Naive thymus-derived CD4-positive, alpha-beta T cell (primary cell): ENCODE results near the gene BPI. TPM values are rescaled to one million over a fixed set of nuclear protein-coding genes. Genes with fewer than 3 reads are reported as not detected.
"Not testable (repeated sequence)": the region's sequence is repeated elsewhere in the genome, so short reads cannot be mapped to it uniquely, and the experiment has no call there.

Source experiments
- ATAC-seq: fragments of 150-1000 bp; cut with Tn5 transposase; 2 replicates; pipeline ENCODE4 v1.10.0; 2021; ENCODE audit warnings: mild to moderate bottlenecking, moderate library complexity
- CTCF ChIA-PET: fragments of 350-600 bp; sonication (Branson Sonifier 250); formaldehyde crosslinking; loops from one replicate; lab custom pipeline; 2021; ENCODE audit warnings: antibody characterized with exemption; lab: Charles Lee
- POLR2A ChIA-PET: fragments of 350-600 bp; sonication (Branson Sonifier 250); formaldehyde crosslinking; loops from one replicate; lab custom pipeline; 2021; ENCODE audit warnings: antibody characterized with exemption, inconsistent platforms; lab: Charles Lee
- DNase-seq, 9 donors: peaks; one replicate each; pipeline versions ENCODE4 v3.0.0 to v3.0.0-alpha.2; 2020 to 2022; ENCODE audit warnings: mixed read lengths in 1 of 9
- H3K27ac ChIP-seq: one replicate; pipeline ENCODE4 v1.7.0; 2013; ENCODE audit warnings: mild to moderate bottlenecking, low read depth, low read length, moderate library complexity
- H3K27me3 ChIP-seq, 2 donors: one replicate each; pipeline ENCODE4 v1.7.0; 2013; ENCODE audit warnings: low read length in 2 of 2, mild to moderate bottlenecking in 2 of 2, moderate library complexity in 2 of 2; ENCODE audit not compliant: control insufficient read depth in 2 of 2, insufficient read depth in 2 of 2
- H3K36me3 ChIP-seq, 3 experiments: 1 replicate in 2 of 3; 2 replicates in 1 of 3; pipeline ENCODE4 v1.7.0; 2013; ENCODE audit warnings: low read length in 3 of 3, mild to moderate bottlenecking in 3 of 3, moderate library complexity in 1 of 3; ENCODE audit not compliant: insufficient read depth in 3 of 3, control insufficient read depth in 2 of 3
- H3K4me1 ChIP-seq, 2 donors: one replicate each; pipeline ENCODE4 v1.7.0; 2013; ENCODE audit warnings: low read length in 2 of 2, mild to moderate bottlenecking in 2 of 2, moderate library complexity in 1 of 2; ENCODE audit not compliant: control insufficient read depth in 2 of 2, insufficient read depth in 2 of 2
- H3K4me3 ChIP-seq: 2 replicates; pipeline ENCODE4 v1.7.0; 2013; ENCODE audit warnings: mild to moderate bottlenecking, low read length
- H3K9me3 ChIP-seq, 3 experiments: 1 replicate in 2 of 3; 2 replicates in 1 of 3; pipeline ENCODE4 v1.7.0; 2013; ENCODE audit warnings: low read length in 3 of 3; ENCODE audit not compliant: control insufficient read depth in 2 of 3
- H3K27ac Mint-ChIP-seq, 9 donors: one replicate each; pipeline ENCODE4 v1.8.0; 2020 to 2022; ENCODE audit warnings: mixed read lengths in 9 of 9, mild to moderate bottlenecking in 8 of 9, moderate library complexity in 5 of 9, inconsistent platforms in 2 of 9
- H3K27me3 Mint-ChIP-seq, 5 donors: one replicate each; pipeline ENCODE4 v1.8.0; 2021 to 2022; ENCODE audit warnings: mixed read lengths in 5 of 5, mild to moderate bottlenecking in 1 of 5
- H3K36me3 Mint-ChIP-seq, 5 donors: one replicate each; pipeline ENCODE4 v1.8.0; 2020 to 2022; ENCODE audit warnings: mixed read lengths in 5 of 5, mild to moderate bottlenecking in 3 of 5, inconsistent platforms in 1 of 5
- H3K4me1 Mint-ChIP-seq, 7 donors: one replicate each; pipeline ENCODE4 v1.8.0; 2020 to 2022; ENCODE audit warnings: mixed read lengths in 7 of 7, mild to moderate bottlenecking in 3 of 7, inconsistent platforms in 1 of 7
- H3K4me3 Mint-ChIP-seq, 10 donors: one replicate each; pipeline ENCODE4 v1.8.0; 2020 to 2022; ENCODE audit warnings: mild to moderate bottlenecking in 10 of 10, mixed read lengths in 10 of 10, moderate library complexity in 6 of 10, inconsistent platforms in 2 of 10
- H3K9me3 Mint-ChIP-seq, 11 donors: one replicate each; pipeline ENCODE4 v1.8.0; 2020 to 2022; ENCODE audit warnings: mixed read lengths in 11 of 11, mild to moderate bottlenecking in 4 of 11, inconsistent platforms in 1 of 11, moderate library complexity in 1 of 11
- intact Hi-C, 2 donors: fragments of 100-400 bp; cut with micrococcal nuclease; formaldehyde crosslinking; loops; one replicate each; pipeline ENCODE4 v1.15.1; 2023
- polyA plus RNA-seq, 2 donors: library from polyadenylated mRNA; unstranded; fragments of 300-500 nt; fragmentation: Illumina TruSeq; gene quantifications; one replicate each; pipeline ENCODE4 v1.2.3, GENCODE V29; 2021
- total RNA-seq, 6 experiments: library from RNA in 5 of 6; stranded (reverse) in 5 of 6; gene quantifications; 1 replicate in 5 of 6; 2 replicates in 1 of 6; pipeline ENCODE4 v1.2.3 and lab custom pipeline; 2021 to 2026

BPI gene
- total and polyA plus RNA-seq, 7 experiments from 2014 or later: 0.29 to 2.4 TPM; not detected in 5

DNA sequence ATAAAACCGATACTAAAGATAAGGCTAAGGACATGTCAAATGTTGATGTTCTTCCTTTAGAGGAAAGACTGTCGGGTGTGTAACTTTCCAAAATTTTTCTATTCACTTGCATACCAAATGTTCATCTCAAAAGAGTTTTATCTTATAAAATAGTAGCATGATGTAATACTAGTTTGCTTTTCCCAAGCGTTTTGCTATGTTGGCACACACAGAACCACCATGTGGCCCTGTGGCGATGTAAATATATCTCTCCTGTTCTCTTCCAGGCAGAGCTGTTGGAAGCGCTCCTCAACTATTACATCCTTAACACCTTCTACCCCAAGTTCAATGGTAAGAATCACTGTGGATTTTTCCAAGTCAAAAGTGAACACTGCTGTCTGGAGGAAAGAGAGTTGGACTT lies 68.8 kb downstream of the BPI start:
- peaks cover 0 to 5% (median 0%) of the 10 kb centered on the region in 5 donors for H3K36me3 Mint-ChIP-seq
- POLR2A ChIA-PET: no interaction called here
- ATAC-seq (no peak), DNase-seq (no peak)
- no peak overlapping the region for H3K27ac Mint-ChIP-seq
- Histone ChIP-seq H3K9me3 (no peaks in the 10 kb centered on the region), H3K4me1 (no peaks in the 10 kb centered on the region), H3K36me3 (no peaks in the 10 kb centered on the region), H3K27me3 (no peaks in the 10 kb centered on the region), H3K4me3 (no peak overlapping the region), H3K27ac (no peak overlapping the region)
- H3K4me1 Mint-ChIP-seq: peaks cover 0 to 9% (median 5%) of the 10 kb centered on the region in 7 donors
- CTCF ChIA-PET: no interaction called here
- H3K4me3 Mint-ChIP-seq: no peak overlapping the region
- intact Hi-C loops: no loop called here
- H3K27me3 Mint-ChIP-seq: peaks cover 0 to 7% (median 0%) of the 10 kb centered on the region in 5 donors
- H3K9me3 Mint-ChIP-seq: peaks cover 0 to 5% (median 0%) of the 10 kb centered on the region in 11 donors

- Mint-ChIP-seq H3K4me3 (no peak overlapping the region), H3K27ac (no peak overlapping the region), H3K27me3 (peaks cover 0 to 7% (median 0%) of the 10 kb centered on the region in 5 donors), H3K36me3 (peaks cover 0 to 5% (median 0%) of the 10 kb centered on the region in 5 donors), H3K9me3 (peaks cover 0 to 5% (median 0%) of the 10 kb centered on the region in 11 donors), H3K4me1 (peaks cover 0 to 9% (median 5%) of the 10 kb centered on the region in 7 donors)
- POLR2A ChIA-PET: no interaction called here
- Histone ChIP-seq H3K27me3 (no peaks in the 10 kb centered on the region), H3K4me3 (no peak overlapping the region), H3K9me3 (no peaks in the 10 kb centered on the region), H3K4me1 (no peaks in the 10 kb centered on the region), H3K36me3 (no peaks in the 10 kb centered on the region), H3K27ac (no peak overlapping the region)
- no peak for DNase-seq
- intact Hi-C loops: no loop called here
- no peak for ATAC-seq
- CTCF ChIA-PET: no interaction called here
Observed at GRCh38 chr20:38373231-38373867, 69.4 kb downstream of the BPI start.

GRCh38 chr20:38373898-38374297 lies 69.9 kb downstream of the BPI start:
- Histone ChIP-seq H3K4me3 (no peak overlapping the region), H3K36me3 (no peaks in the 10 kb centered on the region), H3K27me3 (no peaks in the 10 kb centered on the region), H3K27ac (no peak overlapping the region), H3K4me1 (no peaks in the 10 kb centered on the region), H3K9me3 (no peaks in the 10 kb centered on the region)
- Mint-ChIP-seq H3K4me1 (peaks cover 0 to 8% (median 5%) of the 10 kb centered on the region in 7 donors), H3K9me3 (peaks cover 0 to 5% (median 0%) of the 10 kb centered on the region in 11 donors), H3K27me3 (peaks cover 0 to 7% (median 0%) of the 10 kb centered on the region in 5 donors), H3K27ac (no peak overlapping the region), H3K4me3 (no peak overlapping the region), H3K36me3 (peaks cover 0 to 5% (median 0%) of the 10 kb centered on the region in 5 donors)
- DNase-seq (no peak), ATAC-seq (no peak)
- ChIA-PET POLR2A (no interaction called here), CTCF (interaction anchor here (0.6 kb wide), 1 partner anchor 388 kb away, joined by 3 read pairs; no protein-coding TSS in a partner anchor)
- intact Hi-C loops: no loop called here

GRCh38 chr20:38377039-38377685 lies 73.2 kb downstream of the BPI start:
- Histone ChIP-seq H3K27ac (no peak overlapping the region), H3K27me3 (no peaks in the 10 kb centered on the region), H3K36me3 (no peaks in the 10 kb centered on the region), H3K4me1 (no peaks in the 10 kb centered on the region), H3K9me3 (no peaks in the 10 kb centered on the region), H3K4me3 (no peak overlapping the region)
- peaks cover 4 to 12% (median 5%) of the 10 kb centered on the region in 5 donors for H3K27me3 Mint-ChIP-seq
- H3K4me1 Mint-ChIP-seq: peaks cover 0 to 2% (median 0%) of the 10 kb centered on the region in 7 donors
- H3K27ac Mint-ChIP-seq: no peak overlapping the region
- peaks cover 0 to 10% (median 0%) of the 10 kb centered on the region in 11 donors for H3K9me3 Mint-ChIP-seq
- ChIA-PET POLR2A (no interaction called here), CTCF (interaction anchor here (0.6 kb wide), 1 partner anchor 80 kb away, joined by 3 read pairs; no protein-coding TSS in a partner anchor)
- ATAC-seq (no peak), DNase-seq (no peak)
- no peak overlapping the region for H3K4me3 Mint-ChIP-seq
- peaks cover 0 to 5% (median 0%) of the 10 kb centered on the region in 5 donors for H3K36me3 Mint-ChIP-seq
- intact Hi-C loops: no loop called here

GRCh38 chr20:38377838-38378237 lies 73.9 kb downstream of the BPI start:
- ATAC-seq, DNase-seq, H3K9me3 Mint-ChIP-seq, H3K27ac Mint-ChIP-seq, H3K4me1 Mint-ChIP-seq, H3K4me1 ChIP-seq, POLR2A ChIA-PET, H3K36me3 ChIP-seq, H3K4me3 ChIP-seq, H3K36me3 Mint-ChIP-seq, H3K27ac ChIP-seq, intact Hi-C loops, H3K4me3 Mint-ChIP-seq, H3K27me3 ChIP-seq, H3K9me3 ChIP-seq: not testable (repeated sequence)
- peaks cover 7 to 13% (median 10%) of the 10 kb centered on the region in 5 donors for H3K27me3 Mint-ChIP-seq
- CTCF ChIA-PET: interaction anchor here (0.6 kb wide), 1 partner anchor 81 kb away, joined by 3 read pairs; no protein-coding TSS in a partner anchor

GRCh38 chr20:38383147-38383546 lies 79.2 kb downstream of the BPI start:
- no peaks in the 10 kb centered on the region for H3K4me1 Mint-ChIP-seq
- no peaks in the 10 kb centered on the region for H3K36me3 Mint-ChIP-seq
- H3K27ac Mint-ChIP-seq: no peak overlapping the region
- no peak overlapping the region for H3K4me3 Mint-ChIP-seq
- H3K4me3 ChIP-seq: no peak overlapping the region
- POLR2A ChIA-PET: no interaction called here
- no peaks in the 10 kb centered on the region for H3K9me3 ChIP-seq
- DNase-seq (no peak), ATAC-seq (no peak)
- intact Hi-C loops: no loop called here
- CTCF ChIA-PET: no interaction called here
- no peaks in the 10 kb centered on the region for H3K27me3 ChIP-seq
- no peaks in the 10 kb centered on the region for H3K4me1 ChIP-seq
- peaks cover 9 to 26% (median 23%) of the 10 kb centered on the region in 5 donors for H3K27me3 Mint-ChIP-seq
- H3K36me3 ChIP-seq: no peaks in the 10 kb centered on the region
- peaks cover 0 to 5% (median 0%) of the 10 kb centered on the region in 11 donors for H3K9me3 Mint-ChIP-seq
- no peak overlapping the region for H3K27ac ChIP-seq
